ENCODE measurements around the gene EFCAB14. TPM values are rescaled to one million over a fixed set of nuclear protein-coding genes. Genes with fewer than 3 reads are reported as not detected.
"Not testable (repeated sequence)": the region's sequence is repeated elsewhere in the genome, so short reads cannot be mapped to it uniquely, and the experiment has no call there.

The EFCAB14 gene
- total and polyA plus RNA-seq, 2 of the 8 experiments (the other 6 are each of a cell fraction or from before 2014, with no cell fraction given): 19.4 to 40.4 TPM

GRCh38 chr1:46651152-46651551, 67.8 kb downstream of the EFCAB14 start:
- CTCF ChIA-PET (ENCODE audit: partially characterized antibody): interaction anchor here (1.0 kb wide), 1 partner anchor 16 kb away, joined by 3 read pairs; the partner anchor contains the start of gene ATPAF1
- H2BK5ac ChIP-seq (ENCODE audit: low read depth, low read length); H3K4ac ChIP-seq (replicated peaks; ENCODE audit: insufficient read length, low read depth, low read length); H3K27me3 ChIP-seq (replicated peaks in 1 of 4; ENCODE audit: control insufficient read depth in 3 of 4, extremely low read depth in 1 of 4, insufficient read depth in 3 of 4, low read length in 3 of 4); H2BK120ac ChIP-seq (replicated peaks; ENCODE audit: low read depth, low read length); H3K4me2 ChIP-seq (ENCODE audit: insufficient read depth in 1 of 2, low read depth in 2 of 2, low read length in 2 of 2); H3K79me1 ChIP-seq (ENCODE audit: low read depth, low read length); H2AK5ac ChIP-seq (ENCODE audit: low read depth, low read length); H3K27ac ChIP-seq (ENCODE audit: low read depth, low read length); H3K79me2 ChIP-seq (ENCODE audit: control insufficient read depth in 1 of 2, insufficient read depth in 2 of 2, low read length in 2 of 2); H3K4me3 ChIP-seq (ENCODE audit: extremely low read depth in 1 of 4, insufficient read depth in 2 of 4, low read depth in 3 of 4, low read length in 4 of 4); H3K23me2 ChIP-seq (ENCODE audit: low read depth, low read length); H4K8ac ChIP-seq (ENCODE audit: extremely low read depth, insufficient read depth, low read length); H4K20me1 ChIP-seq (replicated peaks in 1 of 2; ENCODE audit: control insufficient read depth in 1 of 2, insufficient read depth in 2 of 2, low read length in 2 of 2); H3K4me1 ChIP-seq (replicated peaks in 1 of 4; ENCODE audit: control insufficient read depth in 3 of 4, insufficient read depth in 4 of 4, low read length in 3 of 4); DNase-seq (ENCODE audit: low read depth in 1 of 2, low spot score in 2 of 2); POLR2A ChIA-PET (ENCODE audit: partially characterized antibody); H3K14ac ChIP-seq (ENCODE audit: insufficient read length); H3K9ac ChIP-seq (replicated peaks in 1 of 4; ENCODE audit: extremely low read depth in 1 of 4, low read depth in 3 of 4, low read length in 3 of 4); H2BK15ac ChIP-seq (ENCODE audit: low read length); H3K18ac ChIP-seq (ENCODE audit: extremely low read depth, low read length); H4K91ac ChIP-seq (replicated peaks; ENCODE audit: insufficient read length, low read length); H2AFZ ChIP-seq (ENCODE audit: low read length); H3K23ac ChIP-seq (ENCODE audit: insufficient read length); H2BK20ac ChIP-seq (ENCODE audit: low read length); H2BK12ac ChIP-seq (ENCODE audit: low read depth, low read length); H3K56ac ChIP-seq (replicated peaks; ENCODE audit: insufficient read length, low read depth, low read length); FAIRE-seq; H4K5ac ChIP-seq (ENCODE audit: insufficient read length, low read depth, low read length); H3K9me3 ChIP-seq (ENCODE audit: insufficient read depth in 2 of 2, low read depth in 1 of 2, low read length in 1 of 2): not testable (repeated sequence)
- 100% methylated on average over 3 of the region's 3 CpGs; no CpG with 5 or more reads in 1 of the 2 experiments for WGBS, 2 experiments (ENCODE audit: extremely low coverage in 1 of 2, insufficient coverage in 1 of 2, insufficient read length in 1 of 2, insufficient replicate concordance in 2 of 2, low coverage in 1 of 2, low lambda C conversion rate in 2 of 2, missing lambda C conversion rate in 1 of 2)
- H3K36me3 ChIP-seq (ENCODE audit: control insufficient read depth in 2 of 4, insufficient read depth in 4 of 4, low read length in 3 of 4): peaks cover 0 to 48% (median 14%) of the 10 kb centered on the region in 4 experiments; a peak in 6 of 8 replicates
